ACC112 (cell line): ENCODE measurements around the gene LRIT1.

Experiments used
- H2AFZ ChIP-seq: fragments of 200-600 bp; sonication (generic); one replicate; pipeline ENCODE4 v1.6.0; 2017; ENCODE audit warnings: antibody characterized with exemption, low read length; ENCODE audit not compliant: unreplicated experiment
- H3K27ac ChIP-seq: fragments of 200-600 bp; sonication (generic); 2 replicates; pipeline ENCODE4 v1.5.1; 2014; ENCODE audit warnings: low read depth, mild to moderate bottlenecking, antibody characterized with exemption, low read length, moderate library complexity
- H3K27me3 ChIP-seq: fragments of 200-600 bp; sonication (generic); 2 replicates; pipeline ENCODE4 v1.6.1; 2014; ENCODE audit warnings: mild to moderate bottlenecking, antibody characterized with exemption, low read length, moderate library complexity, mixed read lengths; ENCODE audit not compliant: insufficient read depth
- H3K36me3 ChIP-seq: fragments of 200-600 bp; sonication (generic); 2 replicates; pipeline ENCODE4 v1.6.1; 2016; ENCODE audit warnings: mild to moderate bottlenecking, antibody characterized with exemption, low read length, moderate library complexity, mixed read lengths; ENCODE audit not compliant: insufficient read depth
- H3K4me1 ChIP-seq: fragments of 200-600 bp; sonication (generic); one replicate; pipeline ENCODE4 v1.6.1; 2016; ENCODE audit warnings: low read length, mixed read lengths; ENCODE audit not compliant: insufficient read depth, unreplicated experiment, control insufficient read depth
- H3K4me3 ChIP-seq: fragments of 200-600 bp; sonication (generic); 2 replicates; pipeline ENCODE4 v1.5.1; 2014; ENCODE audit warnings: mild to moderate bottlenecking, low read depth, low read length
- H3K79me2 ChIP-seq: fragments of 200-600 bp; sonication (generic); one replicate; pipeline ENCODE4 v1.6.0; 2016; ENCODE audit warnings: low read length; ENCODE audit not compliant: control insufficient read depth, unreplicated experiment, insufficient read depth

The LRIT1 gene

GRCh38 chr10:84265418-84265817 is 24.1 kb upstream of the LRIT1 start:
- Histone ChIP-seq H3K4me1 (peaks cover 11% of the 10 kb centered on the region), H3K79me2 (no peaks in the 10 kb centered on the region), H2AFZ (no peak overlapping the region), H3K27ac (no peak overlapping the region), H3K27me3 (peaks cover 6% of the 10 kb centered on the region; the same call in 1 of the 2 replicates), H3K4me3 (no peak overlapping the region), H3K36me3 (no peaks in the 10 kb centered on the region)

DNA sequence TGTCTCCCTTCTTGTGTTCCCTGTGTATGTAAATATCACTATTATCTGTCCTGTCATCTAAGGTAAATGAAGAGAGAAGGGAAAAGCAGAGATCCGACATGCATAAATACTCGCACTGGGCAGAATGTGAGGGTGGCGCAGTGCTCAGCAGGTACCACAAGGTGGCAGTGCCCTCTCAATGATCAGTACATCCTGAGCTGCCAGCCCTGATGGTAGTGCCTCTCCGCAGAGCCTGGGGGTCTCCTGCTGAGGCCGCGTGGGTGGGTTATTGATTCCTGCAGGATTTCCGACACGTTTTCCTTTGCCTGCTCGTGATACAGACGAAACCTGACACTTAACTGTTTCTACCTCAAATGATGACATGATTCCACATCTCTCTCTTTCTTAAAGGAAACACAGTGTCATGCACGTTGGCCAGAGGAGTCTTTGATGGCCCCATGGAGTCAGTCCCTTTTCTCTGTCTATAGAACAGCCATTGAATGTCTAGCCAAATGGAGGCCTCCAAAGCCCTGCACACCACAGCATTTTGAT is 23.3 kb upstream of the LRIT1 start:
- no peak overlapping the region for H3K4me3 ChIP-seq
- H3K79me2 ChIP-seq, result no peaks in the 10 kb centered on the region
- no peak overlapping the region for H3K27ac ChIP-seq

DNA sequence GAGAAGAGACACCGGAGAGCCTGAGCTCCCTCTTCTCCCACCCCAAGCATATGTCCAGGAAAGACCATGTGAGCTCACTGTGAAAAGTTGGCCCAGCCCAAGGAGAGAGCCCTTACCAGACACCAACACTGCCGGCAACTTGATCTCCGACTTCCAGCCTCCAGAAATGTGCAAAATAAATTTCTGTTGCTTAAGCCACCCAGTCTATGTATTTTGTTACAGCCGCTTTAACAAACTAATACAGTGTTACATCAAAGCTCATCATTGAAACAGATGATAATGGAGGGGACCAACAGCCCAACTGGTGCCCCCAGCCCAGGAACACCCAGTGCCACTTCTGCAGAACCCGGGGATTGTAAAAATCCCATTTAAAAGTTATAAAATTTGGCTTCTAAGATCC is 22.4 kb upstream of the LRIT1 start:
- Histone ChIP-seq H3K27ac (no peak overlapping the region), H3K36me3 (no peaks in the 10 kb centered on the region), H2AFZ (no peak overlapping the region), H3K27me3 (peaks cover 6% of the 10 kb centered on the region; the same call in 1 of the 2 replicates), H3K4me1 (peaks cover 2% of the 10 kb centered on the region), H3K4me3 (no peak overlapping the region), H3K79me2 (no peaks in the 10 kb centered on the region)

More for the DNA sequence above, 23.3 kb upstream of the LRIT1 start:
- Histone ChIP-seq H3K36me3 (no peaks in the 10 kb centered on the region), H3K27me3 (peaks cover 6% of the 10 kb centered on the region; the same call in 1 of the 2 replicates), H2AFZ (peak overlapping the region; percentile 70), H3K4me1 (peaks cover 6% of the 10 kb centered on the region)

DNA sequence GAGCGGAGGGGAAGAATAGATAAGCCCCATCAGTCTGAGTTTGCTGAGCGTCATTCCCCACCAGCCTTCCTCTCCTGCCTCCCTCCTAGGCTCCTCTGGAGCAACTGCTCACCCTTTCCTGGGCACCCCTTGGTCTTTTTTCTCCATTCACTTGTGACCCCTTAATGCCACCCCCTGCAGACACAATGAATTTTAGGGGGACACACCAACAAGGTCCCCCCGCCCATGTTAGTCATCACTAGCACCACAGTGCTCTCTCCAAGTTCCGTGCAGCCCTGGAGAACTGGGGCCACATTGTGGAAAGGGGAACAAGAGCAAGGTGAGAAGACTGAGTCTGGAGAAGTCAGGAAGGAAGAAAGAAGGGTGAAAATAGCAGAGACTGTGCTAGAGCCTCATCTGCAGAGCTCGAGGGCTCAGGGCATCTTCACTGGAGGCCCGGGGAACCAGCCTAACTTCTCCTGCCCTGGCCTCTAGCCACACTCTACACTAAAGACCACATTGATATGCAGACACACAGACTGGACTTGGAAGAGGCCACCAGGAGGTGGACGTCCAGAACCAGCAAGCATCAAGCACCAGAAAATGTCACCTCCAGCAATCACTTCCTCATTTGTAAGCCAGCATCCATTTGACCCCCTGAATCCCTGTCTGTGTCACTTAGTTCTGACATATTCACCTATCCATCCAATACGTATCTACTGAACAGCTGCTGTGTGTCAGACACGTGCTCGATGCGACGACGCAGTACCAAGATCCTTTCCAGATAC is 21.0 kb upstream of the LRIT1 start:
- H2AFZ ChIP-seq, result no peak overlapping the region
- H3K4me1 ChIP-seq, result no peaks in the 10 kb centered on the region
- H3K79me2 ChIP-seq, result no peaks in the 10 kb centered on the region
- no peak overlapping the region for H3K27ac ChIP-seq
- H3K27me3 ChIP-seq, result peaks cover 6% of the 10 kb centered on the region; the same call in 1 of the 2 replicates
- no peak overlapping the region for H3K4me3 ChIP-seq
- no peaks in the 10 kb centered on the region for H3K36me3 ChIP-seq

DNA sequence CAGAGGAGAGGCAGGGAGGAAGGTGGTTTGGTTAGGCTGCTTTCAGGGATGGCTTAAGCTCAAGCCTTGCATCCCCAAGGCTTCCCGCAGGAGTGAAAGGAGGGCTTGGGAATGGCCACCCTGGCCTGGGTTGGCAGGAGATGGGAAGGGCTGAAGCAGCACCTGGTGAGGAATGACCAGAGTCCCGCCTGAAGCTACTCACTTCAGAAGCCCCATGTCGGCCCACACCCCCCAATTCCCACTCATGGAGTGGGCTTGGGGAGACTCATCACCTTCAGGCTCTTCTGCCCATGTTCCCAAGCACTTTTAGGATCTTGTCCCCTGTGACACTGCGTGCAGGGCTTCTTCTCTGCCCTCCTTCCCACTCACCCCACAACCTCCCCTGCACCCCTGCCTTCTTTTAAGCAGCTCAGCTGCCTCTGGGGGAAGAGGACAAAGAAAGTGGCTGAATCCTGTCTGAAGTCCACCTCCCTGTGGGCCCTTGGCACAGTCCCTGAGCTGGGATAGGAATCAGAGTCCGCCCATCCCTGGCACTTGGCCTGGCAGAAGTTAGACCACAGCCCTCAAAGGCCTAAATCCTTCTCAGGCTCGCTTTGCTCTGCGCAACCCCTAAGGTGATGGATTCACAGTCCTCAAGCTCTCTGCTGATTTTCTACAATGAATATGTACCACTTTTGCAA is 20.0 kb upstream of the LRIT1 start:
- H3K27ac ChIP-seq, result no peak overlapping the region
- H3K4me3 ChIP-seq, result no peak overlapping the region
- peaks cover 6% of the 10 kb centered on the region; the same call in 1 of the 2 replicates for H3K27me3 ChIP-seq
- no peaks in the 10 kb centered on the region for H3K4me1 ChIP-seq
- no peaks in the 10 kb centered on the region for H3K36me3 ChIP-seq
- no peaks in the 10 kb centered on the region for H3K79me2 ChIP-seq
- H2AFZ ChIP-seq, result no peak overlapping the region

DNA sequence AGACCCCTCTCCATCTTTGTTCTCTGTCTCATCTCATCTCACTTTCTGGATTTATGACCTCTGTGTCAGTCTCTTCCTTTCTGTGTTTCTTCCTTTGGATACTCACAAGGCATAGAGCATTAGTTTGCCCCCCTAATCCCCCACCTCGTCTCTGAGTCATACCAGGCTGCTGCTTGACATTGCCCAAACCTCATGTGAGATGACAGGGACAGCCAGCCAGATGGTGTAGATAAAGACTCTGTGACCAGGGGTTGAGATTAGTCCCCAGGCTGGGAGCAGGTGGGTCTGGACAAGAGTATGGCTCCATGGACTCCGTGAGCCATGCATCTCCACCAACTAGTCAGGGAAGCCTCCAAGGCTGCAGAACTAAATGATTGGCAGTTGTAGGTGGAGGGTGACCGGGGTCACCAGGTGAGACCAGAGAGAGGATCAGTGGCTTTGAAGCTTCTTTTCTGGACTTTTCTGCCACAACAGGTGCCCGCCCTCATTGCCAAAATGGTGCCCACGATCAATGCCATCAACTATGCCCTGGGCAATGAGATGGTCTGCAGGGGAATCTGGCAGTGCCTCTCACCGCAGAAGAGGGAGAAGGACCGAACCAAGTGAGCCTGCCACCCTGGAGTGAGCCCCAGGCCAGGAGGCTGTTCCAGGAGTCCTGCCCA is 16.8 kb upstream of the LRIT1 start:
- no peak overlapping the region for H2AFZ ChIP-seq
- H3K27me3 ChIP-seq, result peaks cover 29% of the 10 kb centered on the region; the same call in 1 of the 2 replicates
- no peak overlapping the region for H3K4me3 ChIP-seq
- no peaks in the 10 kb centered on the region for H3K36me3 ChIP-seq
- H3K27ac ChIP-seq, result no peak overlapping the region
- no peaks in the 10 kb centered on the region for H3K79me2 ChIP-seq
- no peaks in the 10 kb centered on the region for H3K4me1 ChIP-seq

DNA sequence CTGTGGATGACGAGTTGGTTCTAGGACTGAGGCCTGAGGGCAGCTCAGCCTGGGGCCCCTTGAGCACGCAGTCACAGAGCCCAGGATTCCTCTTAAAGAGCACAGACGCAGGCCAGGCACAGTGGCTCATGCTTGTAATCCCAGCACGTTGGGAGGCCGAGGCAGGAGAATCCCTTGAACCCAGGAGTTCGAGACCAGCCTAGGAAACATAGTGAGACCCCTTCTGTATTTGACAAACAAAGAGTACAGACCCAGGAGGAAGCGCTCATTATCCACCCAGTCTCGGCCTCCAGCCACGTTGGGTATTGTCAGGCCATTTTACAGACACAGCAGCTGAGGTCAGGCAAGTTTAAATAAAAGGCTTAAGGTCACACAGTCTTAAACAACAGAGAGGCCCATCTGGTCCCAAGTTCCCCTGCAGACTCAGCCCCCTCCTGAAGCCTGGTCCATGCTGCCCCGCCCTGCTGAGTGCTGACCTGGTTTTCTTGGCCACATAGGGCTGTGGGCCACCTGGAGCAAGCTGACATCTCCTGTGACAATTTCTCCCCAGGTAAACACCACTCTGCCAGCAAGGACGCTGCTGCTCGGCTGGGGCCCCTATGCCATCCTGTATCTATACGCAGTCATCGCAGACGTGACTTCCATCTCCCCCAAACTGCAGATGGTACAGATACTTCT is 16.1 kb upstream of the LRIT1 start:
- Histone ChIP-seq H3K4me3 (no peak overlapping the region), H3K27me3 (peaks cover 36% of the 10 kb centered on the region; the same call in 1 of the 2 replicates), H3K79me2 (no peaks in the 10 kb centered on the region), H2AFZ (peak overlapping the region; percentile 21), H3K36me3 (no peaks in the 10 kb centered on the region), H3K4me1 (no peaks in the 10 kb centered on the region), H3K27ac (no peak overlapping the region)

DNA sequence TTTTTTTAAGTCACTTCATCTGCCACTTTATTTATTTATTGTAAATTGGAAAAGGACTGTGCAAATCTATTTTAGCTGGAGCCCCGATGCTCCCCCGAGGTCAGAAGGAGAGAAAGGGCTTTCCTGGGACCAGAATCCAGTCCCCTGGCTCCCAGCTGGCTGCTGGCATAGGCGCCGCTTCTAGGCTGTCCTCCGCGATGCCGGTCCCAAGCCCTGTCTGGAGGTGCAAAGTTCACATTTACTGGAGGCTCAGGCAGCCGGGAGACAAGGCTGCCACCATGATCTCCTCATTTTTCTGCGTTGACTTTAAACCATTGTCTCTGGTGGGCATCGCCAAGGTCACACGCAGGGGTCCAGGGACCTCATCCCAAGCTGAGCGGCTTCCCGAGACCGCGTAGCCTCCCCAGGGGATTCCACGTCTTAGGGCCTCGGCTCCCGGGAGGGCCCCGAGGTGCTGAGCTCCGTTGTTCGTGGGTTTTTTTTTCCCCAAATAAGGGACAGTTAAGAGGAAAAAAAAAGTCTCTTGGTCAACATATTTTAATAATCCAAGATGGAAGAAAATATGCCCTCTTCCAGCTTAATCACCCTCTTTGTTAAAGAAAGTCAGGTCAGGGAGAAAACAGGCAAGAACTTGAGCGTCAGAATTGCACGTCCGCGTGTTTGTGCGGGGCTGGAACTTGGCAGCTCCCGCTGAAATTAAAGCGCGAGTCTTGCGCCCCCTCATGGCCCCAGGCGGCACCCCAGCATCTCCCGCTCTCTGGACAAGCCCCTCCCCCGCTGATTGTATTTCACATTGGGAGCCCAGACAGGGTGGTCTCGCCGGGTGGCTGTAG is 15.4 kb upstream of the LRIT1 start:
- Histone ChIP-seq H3K27me3 (peaks cover 43% of the 10 kb centered on the region), H3K36me3 (no peaks in the 10 kb centered on the region), H3K79me2 (no peaks in the 10 kb centered on the region), H3K4me1 (no peaks in the 10 kb centered on the region), H3K4me3 (peak overlapping the region; percentile 58), H3K27ac (no peak overlapping the region), H2AFZ (peak overlapping the region; percentile 21)

DNA sequence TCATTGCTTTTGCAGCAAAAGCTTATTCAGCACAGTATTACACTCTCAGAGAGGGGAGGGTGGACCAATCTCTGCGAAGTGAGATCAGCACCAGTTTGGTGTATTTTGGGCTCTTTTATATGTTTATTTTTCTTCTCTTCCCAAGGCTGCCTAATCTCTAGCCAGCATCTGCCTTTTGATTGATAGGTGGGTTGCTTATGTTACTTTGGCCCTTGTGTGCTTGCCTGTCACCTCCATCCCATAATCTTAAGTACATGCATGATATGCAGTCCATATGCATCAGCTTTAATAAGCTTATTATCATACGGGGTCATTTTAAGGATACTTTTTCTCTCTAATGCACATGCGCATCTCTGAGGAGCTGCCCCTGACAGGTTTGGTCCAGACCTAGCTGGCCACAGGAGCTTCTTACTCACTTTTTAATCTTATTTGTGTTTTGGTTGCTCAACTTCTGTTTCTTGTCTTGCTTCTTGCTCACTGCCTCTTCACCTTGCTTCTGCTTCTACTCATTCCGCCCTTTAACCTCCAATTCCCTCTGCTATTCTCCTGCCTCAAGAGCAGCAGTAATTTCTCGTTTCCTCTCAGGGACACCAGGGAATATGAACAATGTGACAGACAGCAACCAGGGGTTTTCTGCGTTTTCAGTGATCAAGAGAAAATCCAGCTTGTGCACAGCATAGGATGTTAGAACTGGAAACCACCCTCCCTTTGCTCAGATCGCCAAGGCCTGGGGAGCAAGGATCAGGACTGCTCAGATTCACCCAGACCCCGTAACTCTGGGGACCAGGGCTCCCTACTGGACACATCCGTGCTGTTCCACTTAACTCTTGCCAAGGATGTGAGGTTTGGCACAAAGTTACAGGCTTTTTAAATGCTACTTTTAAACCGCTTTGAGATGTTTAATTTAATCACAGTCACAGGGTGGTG is 13.5 kb upstream of the LRIT1 start:
- Histone ChIP-seq H3K4me1 (no peaks in the 10 kb centered on the region), H3K36me3 (no peaks in the 10 kb centered on the region), H3K27me3 (peaks cover 51% of the 10 kb centered on the region), H3K79me2 (no peaks in the 10 kb centered on the region), H2AFZ (no peak overlapping the region), H3K27ac (no peak overlapping the region), H3K4me3 (no peak overlapping the region)
